ENCODE measurements around the gene MED31.

GRCh38 chr17:6660805-6661463 is 9.5 kb upstream of the MED31 start:
- TF ChIP-seq CTCF (conservative IDR thresholded peaks at IDR 0.05): no peak
- no peak for TF ChIP-seq ZFX (IDR thresholded peaks at IDR 0.05)
